GM23338 (cell line): ENCODE data around the gene APOD. TPM values are rescaled to one million over a fixed set of nuclear protein-coding genes. Genes with fewer than 3 reads are reported as not detected.

Experiments used
- ATAC-seq: fragments of 200-7000 bp; cut with Tn5 transposase; 3 replicates; pipeline ENCODE4 v1.9.1; 2020
- DNase-seq: peaks from one replicate; pipeline ENCODE4 v3.0.0-alpha.2; 2015; ENCODE audit warnings: low spot score
- H2AFZ ChIP-seq: fragments of 200-600 bp; sonication (generic); 2 replicates; pipeline ENCODE4 v1.8.0; 2016; ENCODE audit warnings: antibody characterized with exemption, mild to moderate bottlenecking, moderate library complexity
- H3F3A ChIP-seq: fragments of 200-600 bp; sonication (generic); replicated peaks from 2 replicates; pipeline ENCODE4 v1.8.0; 2017; ENCODE audit warnings: antibody characterized with exemption, mixed run types, low read depth
- H3K27ac ChIP-seq: fragments of 200-600 bp; sonication (generic); 2 replicates; pipeline ENCODE4 v1.6.1; 2016; ENCODE audit warnings: low read depth
- H3K27me3 ChIP-seq: fragments of 200-600 bp; sonication (generic); 2 replicates; pipeline ENCODE4 v1.8.0; 2016; ENCODE audit warnings: mild to moderate bottlenecking, mixed run types, moderate library complexity; ENCODE audit not compliant: insufficient read depth
- H3K36me3 ChIP-seq: fragments of 200-600 bp; sonication (generic); 2 replicates; pipeline ENCODE4 v1.8.0; 2016; ENCODE audit warnings: mild to moderate bottlenecking; ENCODE audit not compliant: insufficient read depth
- H3K4me1 ChIP-seq: fragments of 200-600 bp; sonication (generic); 2 replicates; pipeline ENCODE4 v1.8.0; 2016; ENCODE audit warnings: mild to moderate bottlenecking, moderate library complexity; ENCODE audit not compliant: insufficient read depth
- H3K4me2 ChIP-seq: fragments of 200-600 bp; sonication (generic); 2 replicates; pipeline ENCODE4 v1.7.1; 2017; ENCODE audit warnings: mixed run types
- H3K4me3 ChIP-seq: fragments of 200-600 bp; sonication (generic); 2 replicates; pipeline ENCODE4 v1.6.1; 2016; ENCODE audit warnings: mixed run types
- H3K79me2 ChIP-seq: fragments of 200-600 bp; sonication (generic); replicated peaks from 2 replicates; pipeline ENCODE4 v1.8.0; 2017; ENCODE audit warnings: mild to moderate bottlenecking; ENCODE audit not compliant: insufficient read depth
- H3K9me2 ChIP-seq: fragments of 200-600 bp; sonication (generic); 2 replicates; pipeline ENCODE4 v1.8.0; 2017; ENCODE audit not compliant: insufficient read depth
- H4K20me1 ChIP-seq: fragments of 200-600 bp; sonication (generic); replicated peaks from 2 replicates; pipeline ENCODE4 v1.8.0; 2017; ENCODE audit warnings: mild to moderate bottlenecking; ENCODE audit not compliant: insufficient read depth
- H3K27ac Mint-ChIP-seq: 2 replicates; pipeline ENCODE4 v1.8.0; 2020; ENCODE audit warnings: inconsistent platforms, mild to moderate bottlenecking, moderate library complexity, mixed read lengths
- H3K27me3 Mint-ChIP-seq: 3 replicates; pipeline ENCODE4 v1.8.0; 2022; ENCODE audit warnings: low read depth, mild to moderate bottlenecking, moderate library complexity, mixed read lengths, inconsistent platforms; ENCODE audit not compliant: insufficient read depth, poor library complexity
- H3K36me3 Mint-ChIP-seq: 3 replicates; pipeline ENCODE4 v1.8.0; 2021; ENCODE audit warnings: low read depth, mild to moderate bottlenecking, inconsistent platforms, moderate library complexity, mixed read lengths
- H3K4me1 Mint-ChIP-seq: 3 replicates; pipeline ENCODE4 v1.8.0; 2020; ENCODE audit warnings: mild to moderate bottlenecking, inconsistent platforms, mixed read lengths
- H3K4me3 Mint-ChIP-seq: 3 replicates; pipeline ENCODE4 v1.8.0; 2021; ENCODE audit warnings: moderate library complexity, mild to moderate bottlenecking, inconsistent platforms, mixed read lengths
- H3K9me3 Mint-ChIP-seq: 3 replicates; pipeline ENCODE4 v1.8.0; 2020; ENCODE audit warnings: moderate library complexity, mild to moderate bottlenecking, inconsistent platforms, mixed read lengths
- EZH2 ChIP-seq: fragments of 200-600 bp; sonication (generic); IDR thresholded peaks from one replicate; pipeline ENCODE4 v1.8.0; 2017; ENCODE audit warnings: antibody characterized with exemption, mild to moderate bottlenecking, low read depth; ENCODE audit not compliant: unreplicated experiment
- EZH2phosphoT487 ChIP-seq: fragments of 200-600 bp; sonication (generic); IDR thresholded peaks from one replicate; pipeline ENCODE4 v1.8.1; 2018; ENCODE audit warnings: antibody characterized with exemption; ENCODE audit not compliant: unreplicated experiment
- JUNB ChIP-seq: IDR thresholded peaks from one replicate; pipeline ENCODE4 v1.6.1; 2016; ENCODE audit warnings: antibody characterized with exemption; ENCODE audit not compliant: unreplicated experiment
- NANOG ChIP-seq: IDR thresholded peaks from 2 replicates; pipeline ENCODE4 v1.6.1; 2016; ENCODE audit warnings: antibody characterized with exemption, borderline replicate concordance
- STAT1 ChIP-seq: IDR thresholded peaks from one replicate; pipeline ENCODE4 v1.6.1; 2016; ENCODE audit warnings: antibody characterized with exemption; ENCODE audit not compliant: unreplicated experiment
- ZNF114 ChIP-seq: fragments of 250-450 bp; sonication (Bioruptor Pico); IDR thresholded peaks from 2 replicates; pipeline ENCODE4 v1.5.0; 2020; ENCODE audit warnings: mild to moderate bottlenecking, moderate library complexity
- ZNF331 ChIP-seq: fragments of 250-450 bp; sonication (Bioruptor Pico); IDR thresholded peaks from 2 replicates; pipeline ENCODE4 v1.5.0; 2020; ENCODE audit warnings: low read depth, mild to moderate bottlenecking, moderate library complexity
- polyA plus RNA-seq: library from polyadenylated mRNA; unstranded; fragments of >200 nt; fragmentation: Nextera tagmentation; extraction: Ambion mirVana; gene quantifications from 2 replicates; pipeline ENCODE4 v1.2.1, GENCODE V29; 2016
- total RNA-seq: library from RNA; depleted of rRNA; stranded (reverse); fragments of >200 nt; shearing (Covaris generic); gene quantifications from 2 replicates; pipeline ENCODE4 v1.2.3, GENCODE V29; 2014
- TF ChIP-seq, protein P1 (sequence below): IDR thresholded peaks from 2 replicates; pipeline ENCODE4 v1.6.1; 2016; ENCODE audit warnings: antibody characterized with exemption
- TF ChIP-seq, protein P2 (sequence below), 2 experiments: fragments of 200-600 bp in 1 of 2; sonication (generic) in 1 of 2; conservative IDR thresholded peaks; 2 replicates each; pipeline versions ENCODE4 v1.5.1 to v1.6.1; 2016 to 2017; ENCODE audit warnings: antibody characterized with exemption in 2 of 2, low read depth in 2 of 2, mild to moderate bottlenecking in 2 of 2, moderate library complexity in 1 of 2
- TF ChIP-seq, protein P3 (sequence below): fragments of 250-450 bp; sonication (Bioruptor Pico); IDR thresholded peaks from 2 replicates; pipeline ENCODE4 v1.5.0; 2020; ENCODE audit warnings: mild to moderate bottlenecking, moderate library complexity

Gene APOD
- total and polyA plus RNA-seq, 2 experiments from 2014 or later: not detected

DNA sequence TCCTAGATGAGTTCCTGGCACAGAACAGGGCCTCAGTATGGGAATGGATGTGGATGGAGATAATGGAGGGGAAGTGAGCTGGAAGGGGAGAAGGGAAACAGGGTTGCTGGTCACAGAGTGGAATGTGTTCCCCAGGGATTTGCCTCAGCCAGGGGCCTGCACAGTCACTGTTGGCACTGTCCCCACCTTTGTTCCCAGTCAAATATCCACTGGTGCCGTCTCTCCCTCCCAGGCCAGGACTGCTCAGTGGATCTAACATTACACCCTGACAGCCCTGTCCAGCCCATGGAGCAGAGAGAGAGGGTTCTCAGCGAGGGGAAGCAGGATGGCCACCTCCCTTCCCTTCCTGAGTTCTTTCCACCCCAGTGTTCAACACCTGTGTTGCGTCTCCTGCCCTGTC, 39.1 kb downstream of the APOD start:
- Histone ChIP-seq H3K27me3 (peaks cover 33% of the 10 kb centered on the region), H3K36me3 (no peaks in the 10 kb centered on the region), H3K4me1 (peaks cover 51% of the 10 kb centered on the region), H3K27ac (no peak overlapping the region), H3K4me2 (no peak overlapping the region), H3K79me2 (peaks cover 28% of the 10 kb centered on the region), H4K20me1 (peaks cover 9% of the 10 kb centered on the region; the same call in 1 of the 2 replicates), H3K9me2 (no peaks in the 10 kb centered on the region), H3F3A (no peaks in the 10 kb centered on the region), H3K4me3 (no peak overlapping the region), H2AFZ (no peak overlapping the region)
- Mint-ChIP-seq H3K27ac (no peak overlapping the region), H3K9me3 (no peaks in the 10 kb centered on the region), H3K4me3 (peak overlapping the region; percentile 86; the same call in 2 of the 3 replicates), H3K27me3 (peaks cover 11% of the 10 kb centered on the region), H3K36me3 (no peaks in the 10 kb centered on the region), H3K4me1 (peaks cover 44% of the 10 kb centered on the region)
- ATAC-seq (no peak), DNase-seq (no peak)
- TF ChIP-seq STAT1: no peak
- no peak for TF ChIP-seq JUNB
- TF ChIP-seq, protein P1, sequence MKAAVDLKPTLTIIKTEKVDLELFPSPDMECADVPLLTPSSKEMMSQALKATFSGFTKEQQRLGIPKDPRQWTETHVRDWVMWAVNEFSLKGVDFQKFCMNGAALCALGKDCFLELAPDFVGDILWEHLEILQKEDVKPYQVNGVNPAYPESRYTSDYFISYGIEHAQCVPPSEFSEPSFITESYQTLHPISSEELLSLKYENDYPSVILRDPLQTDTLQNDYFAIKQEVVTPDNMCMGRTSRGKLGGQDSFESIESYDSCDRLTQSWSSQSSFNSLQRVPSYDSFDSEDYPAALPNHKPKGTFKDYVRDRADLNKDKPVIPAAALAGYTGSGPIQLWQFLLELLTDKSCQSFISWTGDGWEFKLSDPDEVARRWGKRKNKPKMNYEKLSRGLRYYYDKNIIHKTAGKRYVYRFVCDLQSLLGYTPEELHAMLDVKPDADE: no peak
- no peak for TF ChIP-seq EZH2phosphoT487
- TF ChIP-seq ZNF114 (CRISPR knock-in tag): no peak
- TF ChIP-seq, protein P2, sequence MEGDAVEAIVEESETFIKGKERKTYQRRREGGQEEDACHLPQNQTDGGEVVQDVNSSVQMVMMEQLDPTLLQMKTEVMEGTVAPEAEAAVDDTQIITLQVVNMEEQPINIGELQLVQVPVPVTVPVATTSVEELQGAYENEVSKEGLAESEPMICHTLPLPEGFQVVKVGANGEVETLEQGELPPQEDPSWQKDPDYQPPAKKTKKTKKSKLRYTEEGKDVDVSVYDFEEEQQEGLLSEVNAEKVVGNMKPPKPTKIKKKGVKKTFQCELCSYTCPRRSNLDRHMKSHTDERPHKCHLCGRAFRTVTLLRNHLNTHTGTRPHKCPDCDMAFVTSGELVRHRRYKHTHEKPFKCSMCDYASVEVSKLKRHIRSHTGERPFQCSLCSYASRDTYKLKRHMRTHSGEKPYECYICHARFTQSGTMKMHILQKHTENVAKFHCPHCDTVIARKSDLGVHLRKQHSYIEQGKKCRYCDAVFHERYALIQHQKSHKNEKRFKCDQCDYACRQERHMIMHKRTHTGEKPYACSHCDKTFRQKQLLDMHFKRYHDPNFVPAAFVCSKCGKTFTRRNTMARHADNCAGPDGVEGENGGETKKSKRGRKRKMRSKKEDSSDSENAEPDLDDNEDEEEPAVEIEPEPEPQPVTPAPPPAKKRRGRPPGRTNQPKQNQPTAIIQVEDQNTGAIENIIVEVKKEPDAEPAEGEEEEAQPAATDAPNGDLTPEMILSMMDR (conservative IDR thresholded peaks at IDR 0.05; ENCODE audit: low read depth in 2 of 2): no peak
- no peak for TF ChIP-seq ZNF331 (CRISPR knock-in tag)
- TF ChIP-seq NANOG: no peak
- TF ChIP-seq EZH2: no peak

DNA sequence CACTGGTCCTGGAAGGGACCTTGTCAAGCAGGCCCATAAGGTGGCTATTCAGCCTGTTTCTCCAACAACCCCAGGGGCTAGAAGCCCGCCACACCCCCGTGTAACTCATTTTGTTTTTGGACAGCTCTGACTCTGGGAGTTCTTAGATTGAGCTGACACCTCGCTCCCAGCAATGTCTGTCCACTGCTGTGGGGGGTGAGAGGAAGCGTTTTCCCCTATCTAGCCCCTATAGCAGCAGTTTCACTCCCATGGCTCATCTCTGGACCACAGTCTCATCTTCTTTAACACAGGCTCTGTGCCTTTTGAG, 39.6 kb downstream of the APOD start:
- Histone ChIP-seq H3K4me2 (peak overlapping the region; percentile 89), H3K79me2 (peaks cover 32% of the 10 kb centered on the region), H3K27ac (no peak overlapping the region), H3K27me3 (peaks cover 33% of the 10 kb centered on the region), H3K4me1 (peaks cover 50% of the 10 kb centered on the region), H3K36me3 (no peaks in the 10 kb centered on the region), H4K20me1 (peaks cover 9% of the 10 kb centered on the region; the same call in 1 of the 2 replicates), H3F3A (no peaks in the 10 kb centered on the region), H3K9me2 (no peaks in the 10 kb centered on the region), H3K4me3 (peak overlapping the region; percentile 89), H2AFZ (peak overlapping the region; percentile 99)
- H3K9me3 Mint-ChIP-seq: no peaks in the 10 kb centered on the region
- no peak for ATAC-seq
- TF ChIP-seq, protein P2 (conservative IDR thresholded peaks at IDR 0.05; ENCODE audit: low read depth in 2 of 2): no peak
- no peak for TF ChIP-seq JUNB
- TF ChIP-seq NANOG: no peak
- no peak for TF ChIP-seq ZNF331 (CRISPR knock-in tag)
- TF ChIP-seq, protein P3, sequence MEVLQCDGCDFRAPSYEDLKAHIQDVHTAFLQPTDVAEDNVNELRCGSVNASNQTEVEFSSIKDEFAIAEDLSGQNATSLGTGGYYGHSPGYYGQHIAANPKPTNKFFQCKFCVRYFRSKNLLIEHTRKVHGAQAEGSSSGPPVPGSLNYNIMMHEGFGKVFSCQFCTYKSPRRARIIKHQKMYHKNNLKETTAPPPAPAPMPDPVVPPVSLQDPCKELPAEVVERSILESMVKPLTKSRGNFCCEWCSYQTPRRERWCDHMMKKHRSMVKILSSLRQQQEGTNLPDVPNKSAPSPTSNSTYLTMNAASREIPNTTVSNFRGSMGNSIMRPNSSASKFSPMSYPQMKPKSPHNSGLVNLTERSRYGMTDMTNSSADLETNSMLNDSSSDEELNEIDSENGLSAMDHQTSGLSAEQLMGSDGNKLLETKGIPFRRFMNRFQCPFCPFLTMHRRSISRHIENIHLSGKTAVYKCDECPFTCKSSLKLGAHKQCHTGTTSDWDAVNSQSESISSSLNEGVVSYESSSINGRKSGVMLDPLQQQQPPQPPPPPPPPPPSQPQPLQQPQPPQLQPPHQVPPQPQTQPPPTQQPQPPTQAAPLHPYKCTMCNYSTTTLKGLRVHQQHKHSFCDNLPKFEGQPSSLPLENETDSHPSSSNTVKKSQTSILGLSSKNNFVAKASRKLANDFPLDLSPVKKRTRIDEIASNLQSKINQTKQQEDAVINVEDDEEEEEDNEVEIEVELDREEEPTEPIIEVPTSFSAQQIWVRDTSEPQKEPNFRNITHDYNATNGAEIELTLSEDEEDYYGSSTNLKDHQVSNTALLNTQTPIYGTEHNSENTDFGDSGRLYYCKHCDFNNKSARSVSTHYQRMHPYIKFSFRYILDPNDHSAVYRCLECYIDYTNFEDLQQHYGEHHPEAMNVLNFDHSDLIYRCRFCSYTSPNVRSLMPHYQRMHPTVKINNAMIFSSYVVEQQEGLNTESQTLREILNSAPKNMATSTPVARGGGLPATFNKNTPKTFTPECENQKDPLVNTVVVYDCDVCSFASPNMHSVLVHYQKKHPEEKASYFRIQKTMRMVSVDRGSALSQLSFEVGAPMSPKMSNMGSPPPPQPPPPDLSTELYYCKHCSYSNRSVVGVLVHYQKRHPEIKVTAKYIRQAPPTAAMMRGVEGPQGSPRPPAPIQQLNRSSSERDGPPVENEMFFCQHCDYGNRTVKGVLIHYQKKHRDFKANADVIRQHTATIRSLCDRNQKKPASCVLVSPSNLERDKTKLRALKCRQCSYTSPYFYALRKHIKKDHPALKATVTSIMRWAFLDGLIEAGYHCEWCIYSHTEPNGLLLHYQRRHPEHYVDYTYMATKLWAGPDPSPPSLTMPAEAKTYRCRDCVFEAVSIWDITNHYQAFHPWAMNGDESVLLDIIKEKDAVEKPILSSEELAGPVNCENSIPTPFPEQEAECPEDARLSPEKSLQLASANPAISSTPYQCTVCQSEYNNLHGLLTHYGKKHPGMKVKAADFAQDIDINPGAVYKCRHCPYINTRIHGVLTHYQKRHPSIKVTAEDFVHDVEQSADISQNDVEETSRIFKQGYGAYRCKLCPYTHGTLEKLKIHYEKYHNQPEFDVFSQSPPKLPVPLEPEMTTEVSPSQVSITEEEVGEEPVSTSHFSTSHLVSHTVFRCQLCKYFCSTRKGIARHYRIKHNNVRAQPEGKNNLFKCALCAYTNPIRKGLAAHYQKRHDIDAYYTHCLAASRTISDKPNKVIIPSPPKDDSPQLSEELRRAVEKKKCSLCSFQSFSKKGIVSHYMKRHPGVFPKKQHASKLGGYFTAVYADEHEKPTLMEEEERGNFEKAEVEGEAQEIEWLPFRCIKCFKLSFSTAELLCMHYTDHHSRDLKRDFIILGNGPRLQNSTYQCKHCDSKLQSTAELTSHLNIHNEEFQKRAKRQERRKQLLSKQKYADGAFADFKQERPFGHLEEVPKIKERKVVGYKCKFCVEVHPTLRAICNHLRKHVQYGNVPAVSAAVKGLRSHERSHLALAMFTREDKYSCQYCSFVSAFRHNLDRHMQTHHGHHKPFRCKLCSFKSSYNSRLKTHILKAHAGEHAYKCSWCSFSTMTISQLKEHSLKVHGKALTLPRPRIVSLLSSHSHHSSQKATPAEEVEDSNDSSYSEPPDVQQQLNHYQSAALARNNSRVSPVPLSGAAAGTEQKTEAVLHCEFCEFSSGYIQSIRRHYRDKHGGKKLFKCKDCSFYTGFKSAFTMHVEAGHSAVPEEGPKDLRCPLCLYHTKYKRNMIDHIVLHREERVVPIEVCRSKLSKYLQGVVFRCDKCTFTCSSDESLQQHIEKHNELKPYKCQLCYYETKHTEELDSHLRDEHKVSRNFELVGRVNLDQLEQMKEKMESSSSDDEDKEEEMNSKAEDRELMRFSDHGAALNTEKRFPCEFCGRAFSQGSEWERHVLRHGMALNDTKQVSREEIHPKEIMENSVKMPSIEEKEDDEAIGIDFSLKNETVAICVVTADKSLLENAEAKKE: no peak
- no peak for TF ChIP-seq EZH2phosphoT487
- H3K27ac Mint-ChIP-seq: no peak overlapping the region
- peak overlapping the region; percentile 86 for H3K4me3 Mint-ChIP-seq
- H3K36me3 Mint-ChIP-seq: no peaks in the 10 kb centered on the region
- H3K27me3 Mint-ChIP-seq: peaks cover 11% of the 10 kb centered on the region
- DNase-seq: no peak
- peaks cover 44% of the 10 kb centered on the region for H3K4me1 Mint-ChIP-seq
